Endothelial cell of umbilical vein (primary cell): ENCODE data around the gene ADGRD1. TPM values are rescaled to one million over a fixed set of nuclear protein-coding genes. Genes with fewer than 3 reads are reported as not detected.

Experiments
- BruUV-seq: library from RNA; stranded (reverse); fragments of 400-500 nt; replicated peaks from 2 replicates; lab custom pipeline; 2021; lab: Mats Ljungman, UMichigan
- CTCF ChIA-PET: fragments of 300-600, 350-600 bp; sonication (Branson Sonifier 250); formaldehyde crosslinking; loops from one replicate; lab custom pipeline; 2021; ENCODE audit warnings: antibody characterized with exemption, inconsistent platforms; lab: Charles Lee
- POLR2A ChIA-PET: fragments of 300-600, 350-600 bp; sonication (Branson Sonifier 250); formaldehyde crosslinking; loops from one replicate; lab custom pipeline; 2021; ENCODE audit warnings: antibody characterized with exemption, inconsistent platforms; lab: Charles Lee
- DNase-seq: peaks from one replicate; pipeline ENCODE4 v3.0.0-alpha.2; 2011; ENCODE audit warnings: low read depth, low spot score
- FAIRE-seq: peaks from 2 replicates; lab custom pipeline; 2011; peaks lifted over from hg19 to GRCh38; lab: Jason Lieb, UNC
- H2AFZ ChIP-seq: 2 replicates; pipeline ENCODE4 v1.6.0; 2012; ENCODE audit warnings: low read depth, low read length, control low read depth, inconsistent platforms
- H3K27ac ChIP-seq: 2 replicates; pipeline ENCODE4 v1.5.1; 2011; ENCODE audit warnings: low read depth, mild to moderate bottlenecking, control low read depth, low read length, moderate library complexity; ENCODE audit not compliant: insufficient read depth
- H3K27me3 ChIP-seq, 2 experiments: 2 replicates each; pipeline versions ENCODE4 v1.6.0 to v1.6.1; 2011; ENCODE audit warnings: low read length in 2 of 2, mixed read lengths in 1 of 2; ENCODE audit not compliant: control insufficient read depth in 2 of 2, insufficient read depth in 2 of 2
- H3K36me3 ChIP-seq, 2 experiments: 2 replicates in 1 of 2; 3 replicates in 1 of 2; pipeline ENCODE4 v1.5.1; 2011; ENCODE audit warnings: low read length in 2 of 2, mild to moderate bottlenecking in 1 of 2, moderate library complexity in 1 of 2; ENCODE audit not compliant: control insufficient read depth in 2 of 2, insufficient read depth in 2 of 2; ENCODE audit errors: extremely low read depth in 1 of 2
- H3K4me1 ChIP-seq: 3 replicates; pipeline ENCODE4 v1.5.1; 2011; ENCODE audit warnings: mild to moderate bottlenecking, low read length; ENCODE audit not compliant: control insufficient read depth, insufficient read depth; ENCODE audit errors: extremely low read depth
- H3K4me2 ChIP-seq: 2 replicates; pipeline ENCODE4 v1.6.1; 2011; ENCODE audit warnings: low read length, control low read depth, mixed read lengths; ENCODE audit not compliant: insufficient read depth
- H3K4me3 ChIP-seq, 3 experiments: fragments of 200-600 bp in 1 of 3; sonication (generic), shearing (Covaris generic) in 1 of 3; replicated peaks in 1 of 3; 2 replicates each; pipeline ENCODE4 v1.5.1; 2011 to 2016; ENCODE audit warnings: control low read depth in 3 of 3, low read length in 3 of 3, mild to moderate bottlenecking in 2 of 3, inconsistent platforms in 1 of 3, low read depth in 1 of 3, moderate library complexity in 1 of 3; ENCODE audit not compliant: insufficient read depth in 1 of 3
- H3K79me2 ChIP-seq: 2 replicates; pipeline ENCODE4 v1.6.0; 2012; ENCODE audit warnings: low read length, inconsistent platforms; ENCODE audit not compliant: control insufficient read depth, insufficient read depth
- H3K9ac ChIP-seq: replicated peaks from 2 replicates; pipeline ENCODE3; 2011; ENCODE audit warnings: low read length, control low read depth; ENCODE audit not compliant: insufficient read depth; ENCODE audit errors: extremely low read depth
- H3K9me1 ChIP-seq: replicated peaks from 3 replicates; pipeline ENCODE4 v1.6.0; 2011; ENCODE audit warnings: mild to moderate bottlenecking, low read length; ENCODE audit not compliant: control insufficient read depth, insufficient read depth; ENCODE audit errors: extremely low read depth
- H3K9me3 ChIP-seq: replicated peaks from 2 replicates; pipeline ENCODE4 v1.5.1; 2012; ENCODE audit warnings: low read length, inconsistent platforms; ENCODE audit not compliant: control insufficient read depth, insufficient read depth
- H4K20me1 ChIP-seq: replicated peaks from 2 replicates; pipeline ENCODE3; 2011; ENCODE audit warnings: mild to moderate bottlenecking, low read length; ENCODE audit not compliant: control insufficient read depth, insufficient read depth; ENCODE audit errors: extremely low read depth
- CTCF ChIP-seq, 2 donors: IDR thresholded peaks; 1 replicate in 1 of 2; 2 replicates in 1 of 2; pipeline ENCODE4 v1.5.1; 2011; ENCODE audit warnings: low read length in 2 of 2, mild to moderate bottlenecking in 2 of 2, moderate library complexity in 2 of 2, control low read depth in 1 of 2, inconsistent platforms in 1 of 2, low read depth in 1 of 2; ENCODE audit not compliant: insufficient read depth in 1 of 2; ENCODE audit errors: extremely low read depth in 1 of 2
- EZH2 ChIP-seq: IDR thresholded peaks from 2 replicates; pipeline ENCODE4 v1.6.1; 2012; ENCODE audit warnings: borderline replicate concordance, low read depth, mild to moderate bottlenecking, moderate library complexity, low read length, inconsistent platforms; ENCODE audit not compliant: severe bottlenecking
- FOS ChIP-seq: IDR thresholded peaks from 2 replicates; pipeline ENCODE4 v1.6.1; 2011; ENCODE audit warnings: mild to moderate bottlenecking, low read length, moderate library complexity, borderline replicate concordance; ENCODE audit not compliant: insufficient read depth
- GATA2 ChIP-seq: IDR thresholded peaks from 2 replicates; pipeline ENCODE4 v1.7.0; 2011; ENCODE audit warnings: low read depth, mild to moderate bottlenecking, moderate library complexity, mixed read lengths, low read length; ENCODE audit not compliant: insufficient read length, insufficient read depth
- JUN ChIP-seq: IDR thresholded peaks from 2 replicates; pipeline ENCODE4 v1.6.1; 2011; ENCODE audit warnings: borderline replicate concordance, low read depth; ENCODE audit not compliant: insufficient read length, insufficient read depth
- MAX ChIP-seq: IDR thresholded peaks from 2 replicates; pipeline ENCODE4 v1.6.1; 2011; ENCODE audit not compliant: insufficient read depth, insufficient read length
- MYC ChIP-seq: IDR thresholded peaks from one replicate; pipeline ENCODE4 v1.6.1; 2011; ENCODE audit warnings: mild to moderate bottlenecking, low read depth, low read length
- POLR2A ChIP-seq: IDR thresholded peaks from 2 replicates; pipeline ENCODE4 v1.6.1; 2012; ENCODE audit warnings: low read depth, mild to moderate bottlenecking, control low read depth, low read length
- POLR2AphosphoS5 ChIP-seq: IDR thresholded peaks from 2 replicates; pipeline ENCODE4 v1.6.1; 2012; ENCODE audit warnings: low read depth, mild to moderate bottlenecking, control low read depth, low read length, moderate library complexity; ENCODE audit not compliant: insufficient read depth
- dilution Hi-C: fragments of 300-500 bp; cut with MboI; formaldehyde crosslinking; loops from one replicate; pipeline ENCODE4 v1.15.0; 2019; ENCODE audit warnings: low sequenced_read_pairs; ENCODE audit not compliant: extremely low pct_ligation_motif_present
- intact Hi-C: fragments of 100-400 bp; cut with micrococcal nuclease; formaldehyde crosslinking; loops from one replicate; pipeline ENCODE4 v1.10.0; 2022
- polyA plus RNA-seq, 4 experiments: library from polyadenylated mRNA; depleted of rRNA in 3 of 4; stranded (reverse) in 3 of 4; unstranded in 1 of 4; fragments of >200 nt; gene quantifications; 2 replicates each; pipeline versions ENCODE4 v1.2.1 to v1.2.3, GENCODE V29; 2011 to 2012; ENCODE audit warnings: missing spikeins in 1 of 4
- total RNA-seq: library from RNA; stranded (reverse); gene quantifications from 2 replicates; pipeline ENCODE4 v1.2.3, GENCODE V29; 2021

The ADGRD1 gene
- total and polyA plus RNA-seq, 2 donors (not counting 3 experiments of a cell fraction or from before 2014, with no cell fraction given), result 0.07 TPM; not detected in 1

GRCh38 chr12:131119936-131120335 lies 166.2 kb downstream of the ADGRD1 start:
- CTCF ChIA-PET, result no interaction called here
- no peaks in the 10 kb centered on the region for H4K20me1 ChIP-seq
- BruUV-seq, result no TSS peak
- no peak overlapping the region for H2AFZ ChIP-seq
- TF ChIP-seq POLR2AphosphoS5 (no peak), POLR2A (no peak), JUN (no peak), GATA2 (no peak), FOS (no peak), MYC (no peak), MAX (no peak), EZH2 (no peak), CTCF (IDR thresholded peaks at IDR 0.05; ENCODE audit: extremely low read depth in 1 of 2, insufficient read depth in 1 of 2, low read depth in 1 of 2, low read length in 2 of 2) (no peak)
- H3K9me3 ChIP-seq, result no peaks in the 10 kb centered on the region
- H3K4me2 ChIP-seq, result no peak overlapping the region
- H3K4me1 ChIP-seq, result no peaks in the 10 kb centered on the region
- no peaks in the 10 kb centered on the region for H3K79me2 ChIP-seq
- DNase-seq (no peak), FAIRE-seq (no peak)
- H3K27me3 ChIP-seq, result no peaks in the 10 kb centered on the region
- intact Hi-C loops (no loop called here), dilution Hi-C loops (no loop called here)
- H3K27ac ChIP-seq, result no peak overlapping the region
- POLR2A ChIA-PET, result no interaction called here
- no peaks in the 10 kb centered on the region for H3K36me3 ChIP-seq
- no peaks in the 10 kb centered on the region for H3K9me1 ChIP-seq
- H3K4me3 ChIP-seq, result no peak overlapping the region
- H3K9ac ChIP-seq, result no peak overlapping the region
